Brain microvascular endothelial cell (primary cell): Measurements from ENCODE around the gene BBLN.

ENCODE experiments used
- DNase-seq: peaks from one replicate; pipeline ENCODE4 v3.0.0-alpha.2; 2020
- H3K27ac ChIP-seq: fragments of 250-450 bp; sonication (Bioruptor Pico); 2 replicates; pipeline ENCODE4 v1.5.1; 2020; ENCODE audit warnings: mild to moderate bottlenecking, moderate library complexity
- H3K27me3 ChIP-seq: fragments of 250-450 bp; sonication (Bioruptor Pico); replicated peaks from 2 replicates; pipeline ENCODE4 v1.5.1; 2020; ENCODE audit warnings: mild to moderate bottlenecking
- H3K36me3 ChIP-seq: fragments of 250-450 bp; sonication (Bioruptor Pico); replicated peaks from 2 replicates; pipeline ENCODE4 v1.5.1; 2020; ENCODE audit warnings: mild to moderate bottlenecking
- H3K4me3 ChIP-seq: 2 replicates; pipeline ENCODE4 v1.5.1; 2011; ENCODE audit warnings: low read depth, mild to moderate bottlenecking, control low read depth, low read length, moderate library complexity
- CTCF ChIP-seq: IDR thresholded peaks from 2 replicates; pipeline ENCODE4 v1.5.1; 2011; ENCODE audit warnings: low read depth, mild to moderate bottlenecking, moderate library complexity, low read length, control low read depth, inconsistent platforms; ENCODE audit errors: missing control alignments
- in situ Hi-C: cut with HindIII; loops from 2 replicates; pipeline ENCODE4 v1.10.0; 2017; ENCODE audit warnings: low sequenced_read_pairs, low pct_ligation_motif_present

BBLN gene

GRCh38 chr9:128211186-128211980 lies 51.3 kb downstream of the BBLN start:
- Histone ChIP-seq H3K4me3 (no peak overlapping the region), H3K27me3 (no peaks in the 10 kb centered on the region), H3K36me3 (no peaks in the 10 kb centered on the region), H3K27ac (no peak overlapping the region)
- TF ChIP-seq CTCF = no peak
- no peak for DNase-seq
- in situ Hi-C loops = no loop called here

GRCh38 chr9:128211981-128212281 lies 51.9 kb downstream of the BBLN start:
- in situ Hi-C loops = no loop called here

More at GRCh38 chr9:128211981-128212281, 51.9 kb downstream of the BBLN start:
- Histone ChIP-seq H3K27me3 (no peaks in the 10 kb centered on the region), H3K27ac (no peak overlapping the region), H3K36me3 (no peaks in the 10 kb centered on the region), H3K4me3 (no peak overlapping the region)
- no peak for DNase-seq
- TF ChIP-seq CTCF = no peak
